H9 (cell line): Measurements from ENCODE around the gene MRPL40. TPM values are rescaled to one million over a fixed set of nuclear protein-coding genes. Genes with fewer than 3 reads are reported as not detected.

Experiments
- DNase-seq: peaks from one replicate; pipeline ENCODE4 v3.0.0-alpha.2; 2017
- H2AFZ ChIP-seq: one replicate; pipeline ENCODE4 v1.6.1; 2013; ENCODE audit warnings: mild to moderate bottlenecking, low read length, control low read depth, moderate library complexity
- H2AK5ac ChIP-seq: 2 replicates; pipeline ENCODE4 v1.6.1; 2013; ENCODE audit warnings: low read length, control low read depth, mixed read lengths; ENCODE audit not compliant: insufficient read length
- H2BK120ac ChIP-seq: one replicate; pipeline ENCODE4 v1.6.1; 2013; ENCODE audit warnings: low read depth, mild to moderate bottlenecking, low read length, control low read depth, inconsistent platforms; ENCODE audit not compliant: poor library complexity, severe bottlenecking
- H2BK12ac ChIP-seq: 2 replicates; pipeline ENCODE4 v1.6.1; 2013; ENCODE audit warnings: low read length, control low read depth, mixed read lengths, low read depth; ENCODE audit not compliant: insufficient read length
- H2BK15ac ChIP-seq: 2 replicates; pipeline ENCODE4 v1.6.1; 2013; ENCODE audit warnings: low read depth, low read length, control low read depth
- H2BK20ac ChIP-seq: one replicate; pipeline ENCODE4 v1.6.1; 2013; ENCODE audit warnings: low read depth, mild to moderate bottlenecking, low read length, control low read depth, inconsistent platforms; ENCODE audit not compliant: poor library complexity, severe bottlenecking
- H2BK5ac ChIP-seq: 2 replicates; pipeline ENCODE4 v1.6.1; 2013; ENCODE audit warnings: low read length, control low read depth, mixed read lengths; ENCODE audit not compliant: insufficient read length
- H3K14ac ChIP-seq: 2 replicates; pipeline ENCODE4 v1.6.1; 2013; ENCODE audit warnings: low read length, control low read depth; ENCODE audit not compliant: insufficient read depth
- H3K18ac ChIP-seq: 2 replicates; pipeline ENCODE4 v1.6.1; 2013; ENCODE audit warnings: low read depth, mild to moderate bottlenecking, mixed read lengths, low read length, control low read depth; ENCODE audit not compliant: insufficient read length
- H3K23ac ChIP-seq: 2 replicates; pipeline ENCODE4 v1.6.1; 2013; ENCODE audit warnings: low read length, control low read depth, mixed read lengths, low read depth; ENCODE audit not compliant: insufficient read length
- H3K23me2 ChIP-seq: 2 replicates; pipeline ENCODE4 v1.6.1; 2013; ENCODE audit warnings: low read depth, mild to moderate bottlenecking, mixed read lengths, low read length, control low read depth; ENCODE audit not compliant: insufficient read length, poor library complexity, severe bottlenecking
- H3K27ac ChIP-seq: 2 replicates; pipeline ENCODE4 v1.5.1; 2013; ENCODE audit warnings: low read length, control low read depth, mixed read lengths, low read depth; ENCODE audit not compliant: insufficient read length
- H3K27me3 ChIP-seq: 2 replicates; pipeline ENCODE4 v1.6.1; 2013; ENCODE audit warnings: low read length, control low read depth, inconsistent platforms; ENCODE audit not compliant: insufficient read depth
- H3K4ac ChIP-seq: 2 replicates; pipeline ENCODE4 v1.6.1; 2013; ENCODE audit warnings: low read depth, mild to moderate bottlenecking, control low read depth, inconsistent platforms, low read length, moderate library complexity
- H3K4me1 ChIP-seq: 2 replicates; pipeline ENCODE4 v1.6.1; 2013; ENCODE audit warnings: low read length, control low read depth, inconsistent platforms; ENCODE audit not compliant: insufficient read depth
- H3K4me2 ChIP-seq: 2 replicates; pipeline ENCODE4 v1.6.1; 2013; ENCODE audit warnings: low read length, control low read depth, mixed read lengths; ENCODE audit not compliant: insufficient read length, insufficient read depth
- H3K56ac ChIP-seq: 2 replicates; pipeline ENCODE4 v1.6.1; 2013; ENCODE audit warnings: low read depth, mild to moderate bottlenecking, mixed read lengths, low read length, control low read depth; ENCODE audit not compliant: insufficient read length
- H3K79me1 ChIP-seq: 2 replicates; pipeline ENCODE4 v1.6.1; 2013; ENCODE audit warnings: low read depth, mild to moderate bottlenecking, moderate library complexity, low read length, control low read depth, inconsistent platforms; ENCODE audit not compliant: insufficient read depth, poor library complexity, severe bottlenecking
- H3K79me2 ChIP-seq: 2 replicates; pipeline ENCODE4 v1.6.1; 2013; ENCODE audit warnings: low read length, control low read depth, inconsistent platforms; ENCODE audit not compliant: insufficient read depth
- H3K9ac ChIP-seq: 2 replicates; pipeline ENCODE4 v1.6.1; 2013; ENCODE audit warnings: low read length, control low read depth, mixed read lengths; ENCODE audit not compliant: insufficient read length; ENCODE audit errors: extremely low read depth
- H3K9me3 ChIP-seq: one replicate; pipeline ENCODE4 v1.6.1; 2013; ENCODE audit warnings: low read depth, low read length, inconsistent platforms; ENCODE audit not compliant: control insufficient read depth
- H3T11ph ChIP-seq: one replicate; pipeline ENCODE4 v1.6.1; 2013; ENCODE audit warnings: mild to moderate bottlenecking, low read length, control low read depth, inconsistent platforms
- H4K20me1 ChIP-seq: one replicate; pipeline ENCODE4 v1.6.1; 2013; ENCODE audit not compliant: control insufficient read depth, insufficient read length, insufficient read depth
- H4K5ac ChIP-seq: 2 replicates; pipeline ENCODE4 v1.6.1; 2013; ENCODE audit warnings: low read depth, mild to moderate bottlenecking, mixed read lengths, low read length, control low read depth; ENCODE audit not compliant: insufficient read length
- H4K8ac ChIP-seq: replicated peaks from 2 replicates; pipeline ENCODE4 v1.6.1; 2013; ENCODE audit warnings: low read length, control low read depth, mixed read lengths, low read depth; ENCODE audit not compliant: insufficient read length
- H4K91ac ChIP-seq: 2 replicates; pipeline ENCODE4 v1.6.1; 2013; ENCODE audit warnings: low read depth, mild to moderate bottlenecking, moderate library complexity, mixed read lengths, low read length, control low read depth; ENCODE audit not compliant: insufficient read length
- H3K27ac Mint-ChIP-seq, 3 experiments: 2 replicates in 2 of 3; 3 replicates in 1 of 3; pipeline ENCODE4 v1.8.0; 2020 to 2021; ENCODE audit warnings: mixed read lengths in 3 of 3, mild to moderate bottlenecking in 1 of 3, moderate library complexity in 1 of 3
- H3K27me3 Mint-ChIP-seq: 2 replicates; pipeline ENCODE4 v1.8.0; 2021; ENCODE audit warnings: low read depth, mild to moderate bottlenecking, moderate library complexity, mixed read lengths
- H3K36me3 Mint-ChIP-seq, 3 experiments: 2 replicates in 2 of 3; 3 replicates in 1 of 3; pipeline ENCODE4 v1.8.0; 2020 to 2021; ENCODE audit warnings: low read depth in 3 of 3, mixed read lengths in 3 of 3; ENCODE audit not compliant: insufficient read depth in 1 of 3
- H3K4me1 Mint-ChIP-seq, 2 experiments: 2 replicates each; pipeline ENCODE4 v1.8.0; 2020; ENCODE audit warnings: mixed read lengths in 2 of 2
- H3K4me3 Mint-ChIP-seq, 2 experiments: 2 replicates in 1 of 2; 3 replicates in 1 of 2; pipeline ENCODE4 v1.8.0; 2020 to 2021; ENCODE audit warnings: mild to moderate bottlenecking in 2 of 2, mixed read lengths in 2 of 2, moderate library complexity in 1 of 2
- H3K9me3 Mint-ChIP-seq, 2 experiments: 2 replicates in 1 of 2; 3 replicates in 1 of 2; pipeline ENCODE4 v1.8.0; 2020; ENCODE audit warnings: mild to moderate bottlenecking in 2 of 2, mixed read lengths in 2 of 2, moderate library complexity in 1 of 2
- CTCF ChIP-seq: fragments of 200-600 bp; sonication (generic); conservative IDR thresholded peaks from 3 replicates; pipeline ENCODE4 v1.8.0; 2021; ENCODE audit warnings: antibody characterized with exemption, mild to moderate bottlenecking
- WGBS: extraction: QIAGEN DNeasy Blood & Tissue Kit; methylation state at CpG from one replicate; pipeline ENCODE4 v1.1.7; 2013; ENCODE audit warnings: missing lambda C conversion rate, low lambda C conversion rate, mixed read lengths; ENCODE audit not compliant: insufficient read length; ENCODE audit errors: extremely low coverage; 5-methylcytosine and 5-hydroxymethylcytosine counted together
- total RNA-seq: library from RNA; stranded (reverse); gene quantifications from 2 replicates; pipeline ENCODE4 v1.2.1, GENCODE V29; 2021

MRPL40 gene
- total RNA-seq, 1 experiment from 2014 or later = 15.2 TPM

- Histone ChIP-seq H2BK5ac (no peak overlapping the region), H3K56ac (no peak overlapping the region), H3T11ph (no peak overlapping the region), H2BK15ac (no peak overlapping the region), H4K20me1 (peaks cover 2% of the 10 kb centered on the region), H3K4ac (no peak overlapping the region), H3K4me2 (peak overlapping the region; percentile 42), H3K27me3 (no peaks in the 10 kb centered on the region; the same call in 1 of the 2 replicates), H3K27ac (no peak overlapping the region), H3K14ac (no peak overlapping the region), H3K18ac (no peak overlapping the region), H2AFZ (no peak overlapping the region), H3K79me2 (no peaks in the 10 kb centered on the region; the same call in 1 of the 2 replicates), H4K8ac (no peak overlapping the region), H3K23me2 (peaks cover 9% of the 10 kb centered on the region), H2BK12ac (no peak overlapping the region), H2AK5ac (no peak overlapping the region), H3K23ac (no peak overlapping the region), H4K5ac (no peak overlapping the region), H3K79me1 (no peaks in the 10 kb centered on the region), H3K9me3 (no peaks in the 10 kb centered on the region), H3K9ac (peak overlapping the region; percentile 45), H3K4me1 (no peaks in the 10 kb centered on the region), H4K91ac (no peak overlapping the region), H2BK20ac (no peak overlapping the region), H2BK120ac (no peak overlapping the region)
- TF ChIP-seq CTCF = no peak
- Mint-ChIP-seq H3K4me1 (peaks cover 16 to 18% of the 10 kb centered on the region in 2 experiments), H3K27ac (peak overlapping the region; percentile 73 to 98 (median 76); a peak in 5 of 7 replicates), H3K9me3 (no peaks in the 10 kb centered on the region; a peak in 1 of 5 replicates), H3K4me3 (peak overlapping the region; percentile 84 to 97), H3K27me3 (peaks cover 19% of the 10 kb centered on the region), H3K36me3 (peaks cover 15 to 47% (median 43%) of the 10 kb centered on the region in 3 experiments)
- DNase-seq = no peak
- WGBS = no CpG with 5 or more reads among the region's 22 CpGs
These were observed 14.4 kb downstream of the MRPL40 start for GRCh38 chr22:19446603-19447329.
